ENCODE data around the gene TNFSF11.

TNFSF11 gene

DNA sequence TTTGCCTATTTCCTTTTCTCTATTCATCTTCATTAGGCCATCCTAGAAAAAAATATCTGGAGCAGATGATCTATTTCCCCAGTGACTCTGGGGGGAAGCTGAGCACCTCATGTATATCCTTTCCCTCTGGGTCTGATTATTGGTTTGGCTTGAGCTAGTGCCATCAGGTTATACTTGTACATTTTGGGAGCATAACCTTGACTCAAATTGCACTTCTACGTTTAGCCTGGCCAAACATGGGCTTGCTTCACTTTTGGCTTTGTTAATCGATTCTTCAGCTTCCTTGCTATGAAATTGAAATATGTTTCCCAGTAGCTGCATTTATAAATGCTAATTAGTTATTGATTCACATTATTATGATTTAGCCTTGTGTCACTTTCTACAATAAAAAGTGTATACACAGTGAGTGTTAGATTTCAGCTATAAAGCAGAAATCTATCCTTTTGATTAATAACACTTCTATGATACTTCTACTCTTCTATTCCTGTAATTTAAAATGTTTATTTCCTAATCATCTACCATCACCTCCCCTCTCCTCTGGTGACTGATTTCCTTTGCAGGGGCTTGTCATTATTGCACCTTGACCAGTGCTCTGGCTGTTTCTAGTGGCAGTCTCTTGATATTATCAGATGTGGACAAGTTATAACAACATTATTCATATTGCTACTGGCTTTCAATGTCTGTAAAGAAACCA, 37.3 kb downstream of the TNFSF11 start:
- no peak for DNase-seq (ENCODE audit: low spot score)

DNA sequence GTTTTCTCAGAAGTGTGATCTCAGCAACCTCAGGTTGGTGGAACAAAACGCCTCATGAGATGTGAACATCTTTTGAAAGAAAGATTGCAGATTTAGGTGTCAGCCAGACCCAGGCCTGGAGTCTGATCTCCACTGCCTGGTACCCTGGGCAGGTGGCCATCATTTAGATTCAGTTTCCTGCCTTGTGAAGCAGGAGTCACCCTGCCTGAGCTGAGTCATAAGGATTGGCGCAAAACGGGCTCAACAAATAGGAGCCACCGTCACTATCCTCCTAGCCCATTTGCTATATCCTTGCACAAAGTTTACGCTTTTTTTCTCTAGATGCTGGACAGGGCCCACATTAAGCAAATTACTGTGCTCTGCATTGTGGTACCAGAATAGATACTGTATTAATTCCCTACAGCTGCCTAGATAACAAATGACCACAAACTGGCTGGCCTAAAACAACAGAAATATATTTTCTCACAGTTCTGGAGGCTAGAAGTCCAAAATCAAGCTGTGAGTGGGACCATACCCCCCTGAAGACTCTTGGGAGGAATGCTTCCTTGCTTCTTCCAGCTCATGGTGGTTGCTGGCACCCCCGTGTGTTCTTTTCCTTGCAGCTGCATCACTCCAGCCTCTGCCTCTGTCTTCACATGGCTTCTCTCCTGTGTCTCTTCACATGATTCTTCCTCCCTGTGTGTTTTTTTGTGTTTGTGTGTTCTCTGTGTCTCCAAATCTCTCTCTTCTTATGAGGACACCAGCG, 38.2 kb downstream of the TNFSF11 start:
- no peak for DNase-seq (ENCODE audit: low spot score)

DNA sequence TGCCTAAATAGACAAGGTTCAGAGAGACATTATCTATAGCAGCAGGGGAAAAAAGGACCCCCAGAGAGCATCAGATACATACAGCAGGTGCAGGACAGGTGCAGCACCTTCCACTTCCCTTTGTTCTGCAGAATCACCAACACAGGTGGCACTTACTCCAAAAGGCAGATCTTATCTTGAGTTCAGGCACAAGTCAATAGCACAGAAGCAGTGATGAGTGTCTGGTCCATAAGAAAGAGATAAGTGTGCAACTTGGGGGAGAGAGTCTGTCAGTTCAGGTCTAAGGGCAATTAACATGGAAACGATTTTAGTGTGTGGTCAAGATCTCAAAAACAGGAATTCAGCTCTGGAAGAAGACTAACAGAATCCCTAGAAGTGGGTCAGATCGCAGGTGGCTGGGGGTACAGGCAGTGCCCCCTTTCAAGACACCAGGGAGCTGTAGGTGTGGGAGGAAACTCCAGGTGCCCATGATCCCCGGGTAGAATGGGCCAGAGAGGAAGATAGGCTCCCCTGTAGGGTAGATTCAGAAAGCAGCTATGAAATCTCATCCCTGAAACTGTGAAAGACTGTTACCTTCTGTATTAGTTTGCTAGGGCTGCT, 40.6 kb downstream of the TNFSF11 start:
- no peak for DNase-seq (ENCODE audit: low spot score)

DNA sequence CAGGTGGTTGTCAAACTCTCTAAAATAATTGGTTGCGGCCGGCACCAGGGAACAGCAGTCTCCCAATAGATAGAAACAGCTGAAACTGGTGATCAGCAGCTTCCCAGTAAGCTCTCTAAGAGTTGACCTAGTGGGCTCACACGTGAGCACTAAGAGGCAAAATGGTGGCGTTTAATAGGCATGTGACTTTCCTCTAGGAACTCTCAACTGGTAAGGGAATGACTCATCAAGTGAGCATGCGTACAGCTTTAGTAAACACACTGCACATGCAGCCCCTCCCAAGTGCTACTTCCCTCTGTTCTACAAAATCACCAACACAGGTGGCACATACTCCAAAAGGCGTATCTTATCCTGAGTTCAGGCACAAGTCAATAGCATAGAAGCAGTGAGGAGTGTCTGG, 41.7 kb downstream of the TNFSF11 start:
- no peak for DNase-seq (ENCODE audit: low spot score)

DNA sequence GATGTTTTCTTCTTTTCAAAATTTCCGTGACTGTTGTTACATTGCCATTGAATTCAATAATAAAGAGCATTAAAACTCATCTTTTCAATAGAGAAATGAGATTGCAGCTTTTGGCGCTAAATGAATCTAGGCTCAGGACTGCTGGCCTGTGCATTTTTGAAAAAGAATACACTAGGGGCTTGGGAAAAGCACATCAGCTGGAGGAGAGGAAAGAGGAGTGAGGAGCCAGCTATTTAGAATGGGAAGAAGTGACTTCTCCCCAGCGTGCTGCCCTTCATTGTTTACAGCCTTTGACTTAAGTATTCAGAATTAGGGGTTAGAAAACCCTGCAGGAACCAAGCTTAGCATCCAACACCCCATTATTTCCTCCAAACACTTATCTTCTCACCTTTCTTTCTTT, 43.3 kb downstream of the TNFSF11 start:
- no peak for DNase-seq (ENCODE audit: low spot score)

- no peak for DNase-seq (ENCODE audit: low spot score)
Observed at GRCh38 chr13:42623916-42624315, 50.0 kb downstream of the TNFSF11 start.

DNA sequence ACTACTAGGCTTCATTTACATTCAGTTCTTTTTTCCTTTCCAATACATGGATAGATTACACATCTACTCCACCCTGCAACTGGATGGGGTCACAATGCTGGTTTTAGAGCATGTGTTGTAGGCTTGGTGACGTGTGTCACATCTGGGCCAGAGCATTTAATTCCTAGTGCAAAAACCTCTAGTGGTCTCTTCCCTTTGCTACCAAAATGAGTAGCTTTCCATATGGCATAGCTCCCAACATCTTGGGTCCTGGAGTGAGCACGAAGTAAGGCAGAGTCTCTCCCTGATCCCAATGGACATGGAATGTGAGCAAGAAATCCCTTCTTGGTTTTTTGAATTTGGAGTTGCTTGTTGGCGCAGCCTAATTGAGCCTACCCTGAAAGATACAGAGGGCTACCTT, 51.7 kb downstream of the TNFSF11 start:
- no peak for DNase-seq (ENCODE audit: low spot score)

DNA sequence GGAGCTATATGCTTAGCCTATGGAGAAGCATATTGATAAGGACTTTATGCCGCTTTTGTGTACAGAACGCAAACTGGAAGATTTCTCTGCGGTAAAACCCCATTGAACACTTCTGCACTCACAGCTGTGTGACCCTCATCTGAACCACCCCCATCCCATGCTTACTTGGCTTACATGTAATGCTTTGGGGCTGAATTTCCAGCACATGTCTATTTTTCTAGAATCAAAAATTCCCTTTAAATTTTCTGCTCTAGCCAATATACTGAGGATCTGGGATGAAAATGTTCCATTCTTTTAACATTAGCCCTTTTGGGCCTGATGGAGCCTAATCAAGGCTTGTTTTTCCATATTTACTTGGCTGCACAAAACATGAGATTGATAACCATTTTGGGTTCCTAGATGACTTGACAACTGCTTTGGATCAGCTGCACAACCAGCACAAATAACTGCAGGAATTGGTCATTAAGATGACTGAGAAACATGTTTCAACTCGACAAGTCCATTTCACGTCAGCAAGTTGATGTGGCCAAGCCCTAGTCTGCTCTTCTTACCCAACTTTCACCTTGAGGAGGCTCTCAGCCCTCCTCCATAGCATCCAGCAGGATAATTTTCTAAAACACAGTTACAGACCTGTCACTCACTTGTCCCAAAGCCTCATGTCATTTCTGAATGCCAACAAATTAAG, 52.4 kb downstream of the TNFSF11 start:
- DNase-seq (ENCODE audit: low spot score), result no peak

DNA sequence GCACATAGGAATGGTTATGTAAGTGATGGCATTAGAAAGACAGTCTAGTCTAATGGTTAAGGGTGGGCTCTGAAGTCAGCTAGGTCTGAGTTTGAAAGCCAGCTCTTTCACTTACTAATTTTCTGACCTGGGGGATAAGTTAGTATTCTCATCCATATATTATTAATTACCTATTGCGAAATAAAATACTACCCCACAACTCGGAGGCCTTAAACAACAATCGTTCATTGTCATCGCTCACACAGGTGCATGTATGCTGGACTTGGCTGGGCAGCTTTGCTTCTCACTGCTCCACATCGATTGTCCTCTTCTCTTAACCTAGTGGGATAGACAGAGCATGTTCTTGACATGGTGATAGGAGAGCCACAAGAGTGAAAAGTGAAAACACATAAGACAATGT, 54.7 kb downstream of the TNFSF11 start:
- DNase-seq (ENCODE audit: low spot score), result no peak

- no peak for DNase-seq (ENCODE audit: low spot score)
Observed at GRCh38 chr13:42631181-42631580, 57.2 kb downstream of the TNFSF11 start.

GRCh38 chr13:42633495-42633894, 59.5 kb downstream of the TNFSF11 start:
- no peak for DNase-seq (ENCODE audit: low spot score)

DNA sequence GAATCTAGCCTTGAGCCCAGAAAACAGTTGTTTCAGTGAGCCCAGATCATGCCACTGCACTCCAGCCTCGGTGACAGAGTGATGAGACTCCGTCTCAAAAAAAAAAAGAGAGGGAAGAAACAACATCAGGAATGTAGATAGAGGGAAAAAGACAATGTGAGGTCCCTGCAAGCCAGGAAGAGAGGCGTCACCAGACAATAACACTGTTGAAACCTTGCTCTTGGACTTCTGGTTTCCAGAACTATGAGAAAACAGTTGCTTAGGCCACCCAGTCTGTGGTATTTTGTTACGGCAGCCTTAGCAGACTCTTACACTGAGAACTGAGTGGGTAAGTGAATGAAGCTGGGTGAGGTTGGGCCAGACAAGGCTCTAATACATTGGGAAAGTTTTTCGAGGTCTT, 64.1 kb downstream of the TNFSF11 start:
- DNase-seq (ENCODE audit: low spot score), result no peak

DNA sequence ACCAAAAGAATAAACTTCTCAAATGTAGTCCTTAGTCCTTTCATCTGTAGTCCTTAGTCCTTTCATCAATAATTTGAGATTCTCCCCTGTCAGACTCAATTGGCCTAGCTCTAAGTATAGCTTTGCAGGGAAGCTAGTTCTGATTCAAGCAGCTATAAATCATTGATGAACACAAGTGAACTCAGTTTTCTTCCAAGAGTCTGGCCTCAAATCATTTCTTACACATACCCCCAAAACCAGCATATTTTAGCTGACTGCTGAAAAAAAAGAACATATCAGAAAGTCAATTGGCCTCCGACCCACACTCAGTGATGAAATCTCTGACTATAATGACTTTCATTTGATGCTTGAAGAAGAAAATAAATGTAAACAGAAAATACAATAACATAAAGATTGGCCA, 64.9 kb downstream of the TNFSF11 start:
- DNase-seq (ENCODE audit: low spot score), result no peak

- no peak for DNase-seq (ENCODE audit: low spot score)
Observed at GRCh38 chr13:42643076-42643475, 69.1 kb downstream of the TNFSF11 start.

DNA sequence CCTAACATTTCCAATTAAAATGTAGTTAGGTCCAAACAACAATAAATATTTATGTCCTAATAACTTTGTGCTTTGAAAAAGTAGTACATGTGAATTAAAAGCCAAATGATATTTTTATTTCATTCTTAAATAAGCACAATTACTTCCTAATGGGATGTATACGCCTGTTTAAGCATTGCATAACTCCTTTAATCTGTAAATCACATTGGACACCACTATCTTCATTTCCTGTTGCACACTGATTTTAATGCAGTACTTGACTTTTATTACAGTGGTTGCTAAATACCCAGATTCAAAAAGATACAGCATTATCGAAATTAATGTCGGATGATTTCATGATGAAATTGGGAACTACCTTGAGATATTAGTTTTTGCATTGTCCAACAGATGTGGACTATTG, 70.9 kb downstream of the TNFSF11 start:
- no peak for DNase-seq (ENCODE audit: low spot score)

DNA sequence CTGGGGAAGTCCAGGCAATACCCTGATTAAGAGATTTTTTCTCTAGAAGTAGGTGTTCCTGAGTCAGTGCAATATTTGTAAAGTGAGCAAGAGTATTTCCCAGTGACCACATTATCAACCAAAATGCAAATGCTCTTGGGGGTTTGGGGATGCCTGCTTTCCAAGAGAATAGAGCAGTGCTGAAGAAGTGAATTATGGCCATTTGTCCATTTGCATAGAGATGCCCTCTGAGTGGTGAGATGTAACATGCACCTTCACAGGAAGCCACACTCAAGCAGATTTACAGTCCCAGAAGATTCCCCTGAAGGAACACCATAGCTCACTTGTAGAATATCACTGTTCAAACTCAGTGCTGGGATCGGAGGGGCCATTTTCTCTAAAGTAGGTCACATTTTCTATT, 71.8 kb downstream of the TNFSF11 start:
- no peak for DNase-seq (ENCODE audit: low spot score)

- DNase-seq (ENCODE audit: low spot score), result no peak
Observed at GRCh38 chr13:42649141-42649540, 75.2 kb downstream of the TNFSF11 start.

DNA sequence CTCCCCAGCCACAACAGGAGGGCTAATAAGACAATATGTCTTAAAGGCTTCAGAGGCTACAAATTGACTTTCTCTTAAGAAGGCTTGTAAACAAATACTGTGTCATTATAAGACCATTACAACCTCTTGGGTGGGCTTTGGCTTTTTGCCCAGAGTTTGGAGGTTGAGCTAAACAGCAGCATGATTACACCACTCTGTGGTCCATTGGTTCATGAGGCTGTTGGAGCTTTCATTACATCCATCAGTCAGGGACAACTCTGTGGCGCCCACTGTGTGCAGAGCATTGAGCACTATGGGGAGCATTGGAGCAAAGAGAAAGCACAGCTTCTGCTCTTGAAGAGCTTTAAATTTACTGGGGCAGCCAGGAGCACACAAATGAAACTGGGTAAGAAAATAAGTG, 75.9 kb downstream of the TNFSF11 start:
- DNase-seq (ENCODE audit: low spot score), result no peak

DNA sequence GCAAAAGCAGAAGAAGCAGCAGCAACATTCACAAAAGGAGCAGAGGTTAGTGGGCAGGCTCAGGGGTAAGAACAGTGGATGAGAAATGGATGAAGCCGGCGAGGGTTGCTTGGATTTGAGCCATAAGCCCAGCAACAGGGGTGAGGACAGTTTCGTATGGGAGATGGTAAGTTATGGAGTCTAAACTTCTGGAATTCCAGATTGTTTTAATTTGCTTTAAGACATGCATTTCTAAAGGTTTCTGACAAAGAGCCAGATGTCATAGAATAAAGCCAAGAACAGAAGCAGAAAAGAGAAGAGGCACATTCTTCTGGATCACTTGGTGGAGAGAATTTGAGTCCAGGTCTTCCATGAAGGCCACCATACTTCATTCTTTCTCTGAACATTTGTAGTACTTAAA, 76.6 kb downstream of the TNFSF11 start:
- no peak for DNase-seq (ENCODE audit: low spot score)

DNA sequence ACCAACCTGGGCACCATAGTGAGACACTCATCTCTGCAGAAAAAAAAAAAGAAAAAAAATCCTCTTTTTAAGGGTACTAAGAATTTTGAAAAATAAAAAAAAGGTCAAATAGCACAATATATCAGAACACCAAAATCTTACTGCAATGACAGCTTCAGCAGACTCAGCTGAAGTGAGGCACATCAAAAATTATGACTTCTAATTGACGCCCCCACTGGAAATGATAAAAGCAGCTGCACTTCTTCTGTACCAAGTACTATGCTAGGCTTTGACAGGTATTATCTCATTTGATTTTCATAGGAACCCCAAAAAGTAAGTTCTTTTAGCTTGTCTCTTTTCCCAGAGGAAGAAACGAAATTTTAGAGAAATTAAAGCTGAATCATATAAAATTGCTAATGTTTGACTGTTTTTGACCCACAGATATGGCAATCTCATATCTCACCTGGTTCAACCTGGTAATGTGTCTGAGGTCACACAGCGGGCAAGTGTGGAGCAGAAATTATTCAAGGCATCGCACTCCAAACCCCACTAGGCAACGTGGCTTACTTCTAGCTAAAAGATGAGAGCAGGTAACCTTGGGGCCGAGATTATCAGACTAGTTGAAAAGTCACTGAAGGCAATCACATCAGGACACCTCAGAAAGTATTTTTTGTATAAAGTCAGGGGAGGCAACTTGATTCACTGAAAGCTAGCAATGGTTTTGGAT, 78.1 kb downstream of the TNFSF11 start:
- DNase-seq (ENCODE audit: low spot score), result no peak

GRCh38 chr13:42652642-42653415, 78.9 kb downstream of the TNFSF11 start:
- DNase-seq (ENCODE audit: low spot score), result no peak
